GM19395 (cell line): ENCODE data around the gene TMEM63A.
"Not testable (repeated sequence)": the region's sequence is repeated elsewhere in the genome, so short reads cannot be mapped to it uniquely, and the experiment has no call there.

Source experiments
- ATAC-seq: cut with Tn5 transposase; IDR thresholded peaks from one replicate; pipeline ENCODE4 v1.9.1; 2021; ENCODE audit warnings: mild to moderate bottlenecking, moderate library complexity; ENCODE audit not compliant: unreplicated experiment

Gene TMEM63A

DNA sequence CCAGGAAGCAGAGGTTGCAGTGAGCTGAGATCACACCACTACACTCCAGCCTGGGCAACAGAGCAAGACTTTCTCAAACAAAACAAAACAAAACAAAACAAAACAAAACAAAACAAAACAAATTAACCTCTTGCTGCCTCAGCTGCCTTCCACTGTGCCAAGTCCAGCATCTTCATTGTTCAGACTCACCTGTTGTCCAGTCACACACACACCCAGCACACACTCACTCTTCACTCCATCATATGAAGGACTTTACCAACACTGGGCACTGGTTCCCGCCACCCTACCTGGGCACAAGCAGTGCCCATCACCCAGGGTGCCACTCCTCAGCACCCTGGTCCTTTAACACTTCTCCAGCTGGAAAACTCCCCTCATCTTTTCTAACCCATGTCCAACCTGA lies 27.3 kb upstream of the TMEM63A start:
- no peak for ATAC-seq

DNA sequence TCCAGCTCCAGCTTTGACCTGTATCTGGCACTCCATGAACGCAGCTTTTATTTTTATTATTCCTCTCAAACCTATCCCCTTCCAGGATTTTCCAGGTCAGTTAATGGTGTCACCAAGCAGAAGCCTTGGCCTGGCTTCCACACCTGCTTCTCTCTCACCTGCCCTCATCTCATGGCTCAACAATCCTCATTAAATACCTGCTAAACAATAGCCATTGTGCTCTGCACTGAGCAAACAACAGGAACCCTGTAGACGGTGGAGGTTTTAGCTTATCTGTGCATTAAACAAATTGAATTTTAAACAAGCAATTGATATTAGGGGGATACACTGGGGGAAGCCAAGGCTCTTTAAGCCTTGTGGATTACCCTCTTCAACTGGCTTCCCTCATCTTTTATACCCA lies 26.6 kb upstream of the TMEM63A start:
- no peak for ATAC-seq

DNA sequence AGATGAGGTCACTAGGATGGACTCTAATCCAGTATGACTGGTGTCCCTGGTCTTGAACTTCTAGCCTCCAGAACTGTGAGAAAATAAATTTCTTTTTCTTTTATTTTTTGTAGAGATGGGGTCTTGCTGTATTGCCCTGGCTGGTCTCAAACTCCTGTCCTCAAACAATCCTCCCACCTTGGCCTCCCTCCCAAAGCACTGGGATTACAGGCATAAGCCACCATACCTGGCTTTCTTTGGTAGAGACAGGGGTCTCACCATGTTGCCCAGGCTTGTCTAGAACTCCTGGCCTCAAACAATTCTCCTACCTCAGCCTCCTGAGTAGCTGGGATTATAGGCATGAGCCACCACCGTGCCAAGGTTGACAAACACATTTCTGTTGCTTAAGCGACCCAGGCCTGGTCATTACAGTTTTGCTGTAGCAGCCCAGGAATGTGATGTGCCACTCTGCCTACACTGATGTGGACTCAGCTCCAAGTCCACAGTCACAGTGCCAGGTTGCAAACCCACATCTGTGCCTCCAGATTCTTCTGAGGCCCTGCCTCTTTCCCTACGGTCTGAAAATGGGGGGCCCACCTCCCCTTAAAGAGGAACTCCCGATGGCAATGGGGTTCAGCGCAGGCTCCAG lies 25.9 kb upstream of the TMEM63A start:
- no peak for ATAC-seq

DNA sequence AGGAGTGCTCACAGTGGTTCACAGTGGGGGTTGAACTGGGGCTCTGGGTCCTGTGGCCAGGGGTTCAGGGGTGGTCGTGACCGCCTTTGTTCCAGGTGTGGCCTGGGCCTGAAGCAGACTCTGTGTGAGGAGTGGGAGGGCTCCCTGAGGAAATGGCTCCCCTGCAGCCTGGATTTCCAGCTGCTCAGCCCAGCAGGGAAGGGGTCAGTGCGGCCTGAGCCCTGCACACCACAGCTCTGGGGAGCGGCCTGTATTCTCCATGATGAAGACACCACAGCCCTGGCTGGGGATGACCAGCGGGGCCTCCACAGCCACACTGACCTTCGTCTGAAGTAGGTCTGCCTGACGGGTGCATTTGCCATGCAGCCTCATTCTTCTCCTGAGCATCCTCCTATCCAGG lies 25.2 kb upstream of the TMEM63A start:
- no peak for ATAC-seq

DNA sequence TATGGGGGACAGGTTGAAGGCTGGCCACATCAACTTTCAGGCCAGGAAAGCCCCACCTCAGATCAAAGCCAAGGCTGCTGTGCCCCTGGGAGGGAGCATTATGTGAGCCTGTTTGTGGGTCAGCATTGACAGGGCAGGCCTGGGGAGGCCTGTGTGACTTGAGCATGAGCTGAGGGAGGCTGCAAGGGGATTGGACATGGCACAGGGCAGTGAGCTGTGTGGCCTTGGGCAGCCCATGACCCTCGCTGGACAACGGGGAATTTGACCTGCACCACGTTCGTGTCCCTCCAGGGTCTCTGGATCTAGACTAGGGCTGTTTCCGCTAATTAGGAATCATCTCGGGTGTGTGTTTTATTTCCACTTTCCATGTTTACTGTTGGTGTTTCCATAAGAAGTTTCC lies 24.3 kb upstream of the TMEM63A start:
- no peak for ATAC-seq

DNA sequence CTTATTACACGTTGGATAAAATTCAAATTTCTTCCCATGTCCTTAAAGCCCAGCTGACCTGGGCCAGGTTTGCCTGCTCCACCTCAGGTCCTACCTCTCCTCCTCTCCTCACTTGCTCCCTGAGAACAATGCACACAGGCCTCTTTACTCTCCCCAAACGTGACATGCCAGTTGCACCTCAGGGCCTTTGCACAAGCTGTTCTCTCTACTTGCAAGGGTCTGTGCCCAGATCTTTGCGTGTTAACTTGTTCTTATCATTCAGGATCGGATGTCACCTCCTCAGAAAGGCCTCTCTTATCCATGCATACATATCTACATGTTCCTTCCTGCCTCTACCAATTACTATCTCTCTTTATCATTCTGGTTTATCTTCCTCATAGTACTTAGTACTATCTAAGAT lies 21.4 kb upstream of the TMEM63A start:
- no peak for ATAC-seq

DNA sequence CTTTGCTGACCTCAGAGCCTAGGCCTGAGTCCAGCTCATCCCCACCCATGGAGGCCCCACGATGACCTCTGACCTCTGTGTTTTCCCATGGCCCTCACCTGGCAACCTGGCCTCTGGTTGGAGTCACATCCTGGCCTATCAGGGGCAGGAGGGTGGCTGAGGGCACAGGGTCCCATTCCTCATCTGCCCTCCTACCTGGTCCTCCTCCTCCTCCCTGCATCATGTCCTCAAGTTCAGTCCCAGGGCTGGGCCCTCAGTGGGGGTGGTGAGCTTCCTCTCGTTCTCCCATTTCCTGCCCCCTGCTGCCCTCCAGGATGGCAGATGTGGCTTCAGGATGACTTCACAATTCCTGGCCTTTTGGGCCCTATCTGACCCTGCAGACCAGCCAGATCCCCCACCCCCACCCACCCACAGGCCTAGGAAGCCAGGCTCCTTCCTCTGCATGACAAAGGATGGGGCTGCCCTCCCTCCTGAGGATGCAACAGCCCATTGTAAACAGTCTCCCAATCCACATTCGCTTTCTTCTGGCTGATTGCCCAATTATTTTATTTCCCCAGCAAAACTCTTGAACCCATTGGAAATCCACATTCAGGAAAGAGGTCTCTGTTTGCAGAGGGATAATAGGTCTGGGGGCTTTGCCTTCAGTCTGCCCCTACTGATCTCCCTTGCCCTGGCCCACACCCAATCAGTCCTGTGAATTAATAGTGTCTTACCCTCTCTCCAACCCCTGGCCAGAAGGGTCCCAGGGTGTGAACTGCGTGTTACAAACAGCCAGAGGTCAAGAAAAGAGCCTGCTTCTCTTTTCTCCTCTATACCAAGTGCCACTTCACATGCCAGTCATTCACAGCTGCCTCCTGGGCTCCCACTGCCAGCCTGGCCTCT lies 17.1 kb upstream of the TMEM63A start:
- ATAC-seq: no peak

DNA sequence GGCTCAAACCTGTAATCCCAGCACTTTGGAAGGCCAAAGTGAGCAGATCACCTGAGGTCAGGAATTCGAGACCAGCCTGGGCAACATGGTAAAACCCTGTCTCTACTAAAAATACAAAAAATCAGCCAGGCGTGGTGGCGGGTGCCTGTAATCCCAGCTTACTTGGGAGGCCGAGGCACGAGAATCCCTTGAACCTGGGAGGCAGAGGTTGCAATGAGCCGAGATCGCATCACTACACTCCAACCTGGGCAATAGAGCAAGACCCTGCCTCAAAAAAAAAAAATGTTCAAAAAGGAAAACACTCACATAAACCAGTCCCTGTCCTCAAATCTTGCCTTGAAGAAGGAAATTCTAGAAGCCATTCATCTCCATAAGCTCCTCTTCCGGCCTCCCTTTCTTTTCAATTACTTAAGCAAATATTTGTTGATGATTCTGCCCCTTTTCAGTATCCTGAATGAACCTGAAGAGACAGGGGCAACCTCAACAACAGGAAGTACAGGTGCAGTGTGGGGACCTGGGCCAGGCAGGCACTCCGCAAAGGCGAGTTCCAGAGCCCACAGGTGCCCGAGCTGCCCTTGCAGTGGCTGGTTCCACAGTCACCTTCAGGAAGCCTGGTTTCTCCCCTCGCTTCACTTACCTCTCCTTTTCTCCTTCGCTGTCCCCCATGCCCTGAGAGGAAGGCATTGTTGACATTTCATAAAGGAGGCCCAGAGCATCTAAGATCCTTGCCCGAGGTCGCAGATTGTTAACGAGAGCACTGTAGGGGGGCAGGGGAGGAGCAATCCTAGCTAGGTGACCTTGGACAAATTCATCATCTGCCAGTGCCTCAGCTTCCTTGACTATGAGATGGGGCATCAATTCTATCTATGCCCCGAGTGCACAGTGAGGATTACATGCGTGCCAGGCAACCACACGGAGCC lies 15.7 kb upstream of the TMEM63A start:
- no peak for ATAC-seq

DNA sequence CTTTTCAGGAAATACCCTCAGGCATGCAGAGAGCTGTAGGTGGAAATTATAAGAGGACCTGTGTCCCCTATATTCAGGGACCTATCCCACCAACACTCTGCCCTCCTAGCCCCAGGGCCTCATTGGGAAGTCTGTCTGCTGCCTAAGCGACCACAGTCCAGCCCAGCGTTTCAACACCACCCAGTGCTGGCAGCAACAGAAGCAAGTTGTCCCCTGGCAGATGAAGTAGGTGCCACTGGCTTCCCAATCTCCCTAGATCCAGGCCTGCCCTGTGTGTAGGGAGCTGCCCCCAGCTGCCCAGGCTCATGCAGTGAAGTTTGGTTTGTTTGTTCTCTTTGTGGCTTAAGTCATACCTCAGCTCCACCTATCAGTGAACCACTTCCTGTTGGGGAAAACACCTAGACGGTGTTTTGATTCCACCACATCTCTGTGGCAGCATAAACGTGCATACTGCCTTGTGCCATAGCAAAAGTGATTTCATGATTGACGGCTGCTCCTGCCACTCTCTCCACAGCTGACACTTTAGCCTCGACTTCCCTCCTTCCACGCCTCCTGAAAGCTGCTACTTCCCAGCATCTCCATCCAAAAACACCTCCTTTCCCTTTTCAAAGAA lies 14.9 kb upstream of the TMEM63A start:
- ATAC-seq: peak; percentile 100

DNA sequence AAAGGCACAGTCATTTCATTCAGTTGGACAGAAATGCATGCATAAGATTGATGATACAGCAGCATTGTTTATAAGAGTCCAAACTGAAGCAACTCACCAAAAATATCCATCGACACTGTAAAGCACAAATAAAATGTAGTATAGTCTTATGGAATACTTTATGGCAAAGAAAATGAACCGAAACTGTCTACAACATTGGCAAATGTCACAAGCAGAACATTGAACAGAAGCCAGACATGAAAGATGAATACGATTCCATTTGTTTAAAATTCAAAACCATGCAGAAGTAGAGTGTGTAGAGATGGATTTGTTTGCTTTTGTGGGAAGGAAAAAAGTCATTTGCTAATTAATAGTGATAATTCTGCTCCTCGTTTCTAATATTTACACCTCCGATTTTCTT lies 14.3 kb upstream of the TMEM63A start:
- ATAC-seq: no peak

DNA sequence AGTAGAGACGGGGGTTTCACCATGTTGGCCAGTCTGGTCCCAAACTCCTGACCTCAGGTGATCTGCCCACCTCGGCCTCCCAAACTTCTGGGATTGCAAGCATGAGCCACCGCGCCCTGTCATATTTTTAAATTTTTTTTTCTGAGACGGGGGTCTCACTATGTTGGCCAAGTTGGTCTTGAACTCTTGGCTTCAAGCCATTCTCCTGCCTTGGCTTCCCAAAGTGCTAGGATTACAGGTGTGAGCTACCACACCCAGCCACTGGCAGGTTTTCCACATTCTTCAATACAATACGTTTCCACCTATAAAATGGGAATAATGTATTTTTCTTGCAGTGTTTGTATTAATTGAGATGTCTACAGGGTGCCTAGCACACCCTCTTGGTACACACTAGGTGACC lies 10.1 kb upstream of the TMEM63A start:
- ATAC-seq: no peak

DNA sequence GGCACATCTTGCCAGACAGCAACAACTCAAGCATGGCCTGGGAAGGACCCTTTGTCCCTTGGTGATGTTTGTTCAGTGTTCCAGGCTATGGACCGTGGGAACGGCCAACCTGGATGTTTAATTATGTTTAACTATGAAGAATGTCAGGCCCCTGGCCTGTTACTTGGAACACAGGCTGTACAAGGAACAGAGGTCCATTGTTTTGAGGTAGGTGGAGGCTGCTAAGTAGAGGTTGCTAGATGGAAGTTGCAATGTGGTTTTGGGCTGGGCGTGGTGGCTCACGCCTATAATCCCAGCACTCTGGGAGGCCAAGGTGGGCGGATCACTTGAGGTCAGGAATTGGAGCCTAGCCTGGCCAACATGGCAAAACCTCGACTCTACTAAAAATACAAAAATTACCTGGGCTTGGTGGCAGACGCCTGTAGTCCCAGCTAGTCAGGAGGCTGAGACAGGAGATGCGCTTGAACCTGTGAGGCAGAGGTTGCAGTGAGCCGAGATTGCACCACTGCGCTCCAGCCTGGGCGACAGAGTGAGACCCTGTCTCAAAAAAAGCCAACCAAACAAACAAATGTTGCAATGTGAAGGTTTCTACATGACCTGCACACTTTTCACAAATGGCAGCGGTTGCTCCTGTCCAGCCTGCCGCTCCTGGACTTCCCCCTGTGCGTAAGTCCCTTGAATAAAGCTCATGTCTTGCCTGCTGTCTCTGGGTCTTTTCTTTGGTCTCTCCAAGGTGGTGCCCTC lies 9.2 kb upstream of the TMEM63A start:
- no peak for ATAC-seq

DNA sequence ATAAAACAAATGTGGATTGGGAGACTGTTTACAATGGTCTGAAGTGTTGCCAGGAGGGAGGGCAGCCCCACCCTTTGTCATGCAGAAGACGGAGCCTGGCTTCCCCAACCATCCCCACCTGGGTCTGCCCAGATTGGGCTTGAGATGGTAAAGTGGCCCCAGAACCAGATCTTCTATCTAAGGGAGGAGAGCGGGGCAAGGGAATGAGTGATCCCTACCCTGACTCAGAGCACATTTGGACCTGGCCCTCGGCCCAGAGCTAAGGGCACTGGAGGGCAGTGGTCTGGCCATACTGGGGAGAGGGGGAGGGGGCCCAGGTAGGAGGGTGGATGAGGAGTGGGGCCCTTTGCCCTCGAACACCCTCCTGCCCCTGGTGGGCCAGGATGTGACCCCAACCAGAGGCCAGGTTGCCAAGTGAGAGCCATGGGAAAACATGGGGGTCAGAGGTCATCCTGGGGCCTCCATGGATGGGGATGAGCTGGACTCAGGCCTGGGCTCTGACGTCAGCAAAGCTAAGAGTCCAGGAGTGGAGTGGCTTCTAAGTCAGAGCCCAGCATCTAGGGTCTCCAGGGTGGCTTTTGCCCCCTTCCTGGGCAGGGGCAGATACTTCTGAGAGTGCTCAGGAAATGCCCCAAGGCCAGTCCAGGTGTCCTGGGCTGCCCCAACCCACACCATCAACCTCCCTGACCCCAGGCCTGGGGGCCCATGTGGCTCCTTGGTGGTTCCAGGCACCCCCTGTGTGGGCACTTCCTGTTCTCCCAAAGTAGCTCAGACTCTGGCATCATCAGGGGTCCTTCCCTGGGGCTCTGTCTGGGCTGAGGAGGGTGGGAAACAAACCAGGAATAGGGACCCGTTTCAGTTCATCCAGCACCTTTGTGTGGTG lies 8.4 kb upstream of the TMEM63A start:
- ATAC-seq: no peak

DNA sequence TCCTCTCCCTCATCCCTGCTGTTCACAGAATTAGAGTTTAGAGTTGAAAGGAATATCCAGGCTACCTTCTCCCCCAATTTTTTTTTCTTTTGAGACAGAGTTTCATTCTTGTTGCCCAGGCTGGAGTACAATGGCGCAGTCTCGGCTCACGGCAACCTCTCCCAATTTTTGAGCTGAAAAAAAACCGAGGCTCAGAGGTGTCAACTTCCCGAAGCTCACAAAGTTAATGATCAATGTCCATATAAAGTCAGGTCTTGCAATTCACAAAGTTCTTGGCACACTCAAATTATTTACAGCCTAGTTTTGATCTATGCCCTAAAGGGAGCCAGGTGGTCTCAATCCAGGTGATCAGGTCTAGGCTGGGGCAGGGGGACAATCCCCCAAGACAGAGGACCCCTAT lies 7.6 kb upstream of the TMEM63A start:
- no peak for ATAC-seq

DNA sequence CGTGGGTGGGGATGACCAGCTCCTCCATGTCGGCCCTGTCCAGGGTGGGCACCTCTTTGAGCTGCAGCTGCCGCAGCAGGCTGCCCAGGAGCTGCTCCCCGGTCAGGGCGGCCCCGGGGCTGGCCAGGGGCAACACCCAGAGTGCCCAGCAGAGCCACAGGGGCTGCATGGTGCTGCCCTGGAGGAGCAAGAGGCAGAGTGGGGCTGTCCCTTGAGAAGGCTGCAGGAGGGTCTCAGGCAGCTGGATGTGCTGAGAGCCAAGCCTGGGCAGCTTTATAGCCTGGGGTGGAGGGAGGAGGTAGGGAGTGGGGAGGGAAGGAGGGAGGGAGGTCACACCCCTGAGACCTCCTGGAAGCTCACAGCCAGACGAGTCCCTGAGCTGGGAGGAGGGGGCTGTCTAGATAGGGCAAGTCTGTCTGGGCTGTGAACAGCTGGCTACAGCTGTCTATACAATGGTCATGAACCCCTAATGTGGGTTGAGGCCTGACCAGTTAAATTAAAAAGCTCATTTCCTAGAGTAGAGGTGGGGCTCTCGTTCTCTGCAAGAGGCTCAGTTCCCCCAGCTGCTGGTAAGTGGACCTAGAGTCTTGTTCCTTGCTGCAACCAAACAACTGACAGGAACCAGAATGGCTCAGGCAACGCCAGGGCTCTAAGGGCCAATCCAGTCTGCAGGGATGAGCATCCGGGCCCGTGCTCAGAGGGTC lies 6.9 kb upstream of the TMEM63A start, which contains the start of gene LEFTY1:
Gene LEFTY1, minus strand, starts transcription at position 249 of the 704 bp plus-strand sequence. Its CDS starts 80 bp downstream, at position 169.
- no peak for ATAC-seq

DNA sequence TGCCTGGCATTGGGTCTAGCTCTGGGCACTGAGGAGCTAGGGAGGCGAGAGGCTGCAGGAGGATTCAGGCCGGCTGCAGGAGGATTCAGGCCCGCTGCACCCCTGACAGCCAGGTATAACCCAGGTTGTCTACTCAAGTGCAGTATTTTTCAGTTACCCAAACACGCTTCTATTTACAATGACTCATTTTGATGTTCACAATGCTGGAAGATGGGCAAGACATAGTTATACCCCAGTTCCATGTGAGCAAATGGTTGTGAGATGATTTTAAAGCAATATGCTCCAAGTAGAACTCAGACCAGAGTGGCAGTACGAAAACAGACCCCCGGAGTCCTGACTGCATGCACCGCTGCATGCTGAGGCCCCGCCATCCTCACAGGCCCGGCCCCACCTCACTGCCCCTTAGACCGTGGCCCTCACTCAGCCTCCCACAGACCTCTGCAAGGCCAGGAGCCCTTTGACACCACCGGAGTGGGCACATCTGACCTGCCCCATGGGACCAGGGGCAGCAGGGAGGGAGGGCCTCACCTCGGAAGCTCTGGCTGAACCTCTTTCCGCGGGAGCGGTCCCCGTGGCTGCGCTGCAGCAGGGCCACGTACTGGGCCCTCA lies 6.2 kb upstream of the TMEM63A start:
- ATAC-seq: no peak

DNA sequence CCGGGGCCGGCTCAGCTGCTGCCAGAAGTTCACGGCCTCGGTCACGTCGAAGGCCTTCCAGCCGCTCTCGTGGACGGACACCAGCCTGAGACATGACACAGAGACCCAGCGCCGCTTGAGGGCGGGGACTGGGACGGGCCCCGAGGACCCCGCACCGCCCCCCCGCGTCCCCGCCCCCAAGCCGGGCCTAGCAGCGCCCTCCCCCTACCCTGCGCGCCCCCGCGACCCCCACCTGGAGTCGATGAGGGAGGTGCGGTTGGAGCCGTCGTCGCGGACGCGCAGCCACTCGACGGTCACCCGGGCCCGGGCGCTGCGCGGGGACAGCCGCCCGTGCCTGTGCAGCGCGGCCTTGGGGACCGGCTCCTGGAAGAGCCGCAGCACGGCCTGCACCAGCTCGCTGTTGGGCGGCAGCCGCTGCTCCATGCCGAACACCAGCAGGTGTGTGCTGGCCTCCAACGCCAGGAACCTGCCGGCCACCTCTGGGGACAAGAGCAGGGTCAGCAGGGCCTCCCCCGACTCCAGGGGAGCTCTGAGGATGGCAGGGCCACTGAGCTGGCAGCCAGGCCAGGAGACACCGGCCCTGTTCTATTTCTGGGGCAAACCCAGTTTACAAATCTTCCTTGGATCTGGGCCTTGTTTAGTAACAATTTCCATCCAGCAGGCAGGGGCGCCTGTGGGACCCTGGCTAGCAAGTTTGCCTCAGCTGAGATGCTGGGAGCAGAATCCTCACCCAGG lies 5.5 kb upstream of the TMEM63A start:
- ATAC-seq: not testable (repeated sequence)

DNA sequence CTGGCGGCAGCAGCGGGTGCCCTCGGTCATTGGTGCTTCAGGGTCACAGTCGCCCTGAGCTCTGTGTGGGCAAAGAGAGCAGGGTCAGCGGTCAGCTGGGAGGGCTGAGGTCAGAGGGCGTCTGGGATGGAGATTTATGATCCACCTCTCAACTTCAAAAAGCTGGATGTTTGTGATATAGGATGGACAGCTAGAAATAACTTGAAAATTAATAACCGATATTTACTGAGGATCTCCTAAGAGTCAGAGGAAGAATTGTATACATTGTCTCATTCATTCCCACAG lies 4.8 kb upstream of the TMEM63A start:
- no peak for ATAC-seq
